GM23248 (cell line): Measurements from ENCODE around the gene CDHR1.

ENCODE experiments used
- EZH2 ChIP-seq: fragments of 200-600 bp; sonication (generic); IDR thresholded peaks from 2 replicates; pipeline ENCODE4 v1.6.1; 2018; ENCODE audit warnings: antibody characterized with exemption, mild to moderate bottlenecking; ENCODE audit not compliant: insufficient read depth, poor library complexity, severe bottlenecking
- EZH2phosphoT487 ChIP-seq: fragments of 200-600 bp; sonication (generic); IDR thresholded peaks from 2 replicates; pipeline ENCODE4 v1.6.1; 2018; ENCODE audit warnings: antibody characterized with exemption, moderate library complexity, mild to moderate bottlenecking, low read depth; ENCODE audit not compliant: insufficient read depth

DNA sequence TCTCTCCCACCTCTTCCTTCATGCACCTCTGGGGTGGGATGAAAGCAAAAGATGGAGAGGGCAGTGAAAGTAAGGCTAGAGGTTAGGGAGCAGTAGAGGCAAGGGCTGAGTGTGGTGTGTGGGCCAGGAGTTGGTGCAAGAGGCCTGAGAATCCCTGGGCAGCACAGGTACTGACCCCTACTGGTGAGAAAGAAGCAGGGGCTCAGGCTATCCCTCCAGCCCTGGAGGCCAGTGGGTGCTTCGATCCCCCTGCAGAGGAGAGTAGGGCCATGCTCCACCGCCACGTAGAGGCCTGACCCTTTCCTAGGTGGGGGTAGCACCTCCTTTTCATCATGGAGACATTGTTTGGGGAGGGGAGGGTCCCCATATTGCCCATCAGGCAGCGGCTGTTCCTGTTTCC, 9.8 kb downstream of the CDHR1 start:
- TF ChIP-seq EZH2 (no peak), EZH2phosphoT487 (no peak)
